ENCODE measurements around the gene UPP2.

Gene UPP2

GRCh38 chr2:158101384-158101926 lies at the start of gene UPP2:
UPP2 (plus strand) TSS chr2:158101876; CDS start chr2:158102064, 188 bp downstream.
- H3K4me3 ChIP-seq (ENCODE audit: low read depth in 1 of 2, low read length in 2 of 2) = no peak within 1 kb of the TSS
- no peaks in the 10 kb centered on the region for H3K36me3 ChIP-seq (ENCODE audit: control insufficient read depth in 1 of 2, insufficient read depth in 2 of 2, low read length in 2 of 2)
- no peaks in the 10 kb centered on the region for H3K4me1 ChIP-seq (ENCODE audit: control insufficient read depth in 1 of 2, insufficient read depth in 2 of 2, low read length in 2 of 2)
- H3K9me3 ChIP-seq (ENCODE audit: control insufficient read depth in 1 of 2, low read length in 2 of 2) = no peaks in the 10 kb centered on the region
- H3K27ac ChIP-seq (ENCODE audit: low read length) = no peak within 1 kb of the TSS
- no peaks in the 10 kb centered on the region for H3K27me3 ChIP-seq (ENCODE audit: low read depth, low read length)

GRCh38 chr2:158052761-158053160 lies 48.9 kb upstream of the UPP2 start:
- no peaks in the 10 kb centered on the region for H3K9me3 ChIP-seq (ENCODE audit: control insufficient read depth in 1 of 2, low read length in 2 of 2)
- H3K4me3 ChIP-seq (ENCODE audit: low read depth in 1 of 2, low read length in 2 of 2) = no peak overlapping the region
- H3K4me1 ChIP-seq (ENCODE audit: control insufficient read depth in 1 of 2, insufficient read depth in 2 of 2, low read length in 2 of 2) = no peaks in the 10 kb centered on the region
- no peaks in the 10 kb centered on the region for H3K36me3 ChIP-seq (ENCODE audit: control insufficient read depth in 1 of 2, insufficient read depth in 2 of 2, low read length in 2 of 2)
- no peaks in the 10 kb centered on the region for H3K27me3 ChIP-seq (ENCODE audit: low read depth, low read length)
- H3K27ac ChIP-seq (ENCODE audit: low read length) = no peak overlapping the region

DNA sequence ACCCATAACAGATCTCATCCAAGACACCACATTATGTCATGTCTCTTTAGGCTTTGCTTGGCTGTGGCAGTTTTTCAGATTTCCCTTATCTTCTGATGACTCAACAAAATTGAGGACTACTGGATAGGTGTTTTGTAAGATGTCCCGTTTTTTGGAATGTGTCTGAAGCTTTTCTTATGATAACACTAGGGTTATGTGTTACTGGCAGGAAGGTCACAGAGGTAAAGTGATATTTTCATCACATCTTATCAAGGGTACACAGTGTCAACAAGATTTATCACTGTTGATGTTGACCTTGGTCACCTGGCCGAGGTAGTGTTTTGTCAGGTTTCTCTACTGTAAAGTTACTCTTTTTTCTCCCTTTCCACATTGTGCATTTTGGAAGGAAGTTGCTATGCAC lies 44.8 kb upstream of the UPP2 start:
- no peak overlapping the region for H3K4me3 ChIP-seq (ENCODE audit: low read depth in 1 of 2, low read length in 2 of 2)
- H3K9me3 ChIP-seq (ENCODE audit: control insufficient read depth in 1 of 2, low read length in 2 of 2) = no peaks in the 10 kb centered on the region
- no peak overlapping the region for H3K27ac ChIP-seq (ENCODE audit: low read length)
- H3K36me3 ChIP-seq (ENCODE audit: control insufficient read depth in 1 of 2, insufficient read depth in 2 of 2, low read length in 2 of 2) = no peaks in the 10 kb centered on the region
- no peaks in the 10 kb centered on the region for H3K4me1 ChIP-seq (ENCODE audit: control insufficient read depth in 1 of 2, insufficient read depth in 2 of 2, low read length in 2 of 2)
- no peaks in the 10 kb centered on the region for H3K27me3 ChIP-seq (ENCODE audit: low read depth, low read length)

GRCh38 chr2:158060160-158060834 lies 41.4 kb upstream of the UPP2 start:
- no peak overlapping the region for H3K4me3 ChIP-seq (ENCODE audit: low read depth in 1 of 2, low read length in 2 of 2)
- H3K27me3 ChIP-seq (ENCODE audit: low read depth, low read length) = no peaks in the 10 kb centered on the region
- no peaks in the 10 kb centered on the region for H3K9me3 ChIP-seq (ENCODE audit: control insufficient read depth in 1 of 2, low read length in 2 of 2)
- H3K27ac ChIP-seq (ENCODE audit: low read length) = no peak overlapping the region
- no peaks in the 10 kb centered on the region for H3K36me3 ChIP-seq (ENCODE audit: control insufficient read depth in 1 of 2, insufficient read depth in 2 of 2, low read length in 2 of 2)
- no peaks in the 10 kb centered on the region for H3K4me1 ChIP-seq (ENCODE audit: control insufficient read depth in 1 of 2, insufficient read depth in 2 of 2, low read length in 2 of 2)

GRCh38 chr2:158060835-158061435 lies 40.7 kb upstream of the UPP2 start:
- Histone ChIP-seq H3K36me3 (ENCODE audit: control insufficient read depth in 1 of 2, insufficient read depth in 2 of 2, low read length in 2 of 2) (no peaks in the 10 kb centered on the region), H3K27me3 (ENCODE audit: low read depth, low read length) (no peaks in the 10 kb centered on the region), H3K27ac (ENCODE audit: low read length) (no peak overlapping the region), H3K4me3 (ENCODE audit: low read depth in 1 of 2, low read length in 2 of 2) (no peak overlapping the region), H3K4me1 (ENCODE audit: control insufficient read depth in 1 of 2, insufficient read depth in 2 of 2, low read length in 2 of 2) (no peaks in the 10 kb centered on the region), H3K9me3 (ENCODE audit: control insufficient read depth in 1 of 2, low read length in 2 of 2) (no peaks in the 10 kb centered on the region)

DNA sequence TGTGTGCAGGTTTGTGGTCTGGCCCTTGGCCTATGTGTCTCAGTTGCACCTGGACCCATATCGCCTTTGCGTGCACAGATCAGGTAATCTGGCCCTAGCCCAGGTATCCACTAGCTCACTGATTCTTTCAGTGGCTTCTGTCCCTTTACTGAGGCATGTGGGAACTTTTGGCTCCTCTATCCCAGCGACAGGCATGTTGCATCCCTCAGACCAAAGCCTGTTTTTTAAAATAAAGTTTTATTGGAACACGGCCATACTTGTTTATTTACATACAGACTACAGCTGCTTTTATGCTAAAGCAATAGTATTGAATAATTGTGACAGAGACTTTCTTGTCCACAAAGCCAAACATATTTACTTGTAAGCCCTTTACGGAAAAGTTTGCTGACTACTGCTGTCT lies 39.9 kb upstream of the UPP2 start:
- Histone ChIP-seq H3K9me3 (ENCODE audit: control insufficient read depth in 1 of 2, low read length in 2 of 2) (no peaks in the 10 kb centered on the region), H3K4me1 (ENCODE audit: control insufficient read depth in 1 of 2, insufficient read depth in 2 of 2, low read length in 2 of 2) (no peaks in the 10 kb centered on the region), H3K36me3 (ENCODE audit: control insufficient read depth in 1 of 2, insufficient read depth in 2 of 2, low read length in 2 of 2) (no peaks in the 10 kb centered on the region), H3K4me3 (ENCODE audit: low read depth in 1 of 2, low read length in 2 of 2) (no peak overlapping the region), H3K27ac (ENCODE audit: low read length) (no peak overlapping the region), H3K27me3 (ENCODE audit: low read depth, low read length) (no peaks in the 10 kb centered on the region)

DNA sequence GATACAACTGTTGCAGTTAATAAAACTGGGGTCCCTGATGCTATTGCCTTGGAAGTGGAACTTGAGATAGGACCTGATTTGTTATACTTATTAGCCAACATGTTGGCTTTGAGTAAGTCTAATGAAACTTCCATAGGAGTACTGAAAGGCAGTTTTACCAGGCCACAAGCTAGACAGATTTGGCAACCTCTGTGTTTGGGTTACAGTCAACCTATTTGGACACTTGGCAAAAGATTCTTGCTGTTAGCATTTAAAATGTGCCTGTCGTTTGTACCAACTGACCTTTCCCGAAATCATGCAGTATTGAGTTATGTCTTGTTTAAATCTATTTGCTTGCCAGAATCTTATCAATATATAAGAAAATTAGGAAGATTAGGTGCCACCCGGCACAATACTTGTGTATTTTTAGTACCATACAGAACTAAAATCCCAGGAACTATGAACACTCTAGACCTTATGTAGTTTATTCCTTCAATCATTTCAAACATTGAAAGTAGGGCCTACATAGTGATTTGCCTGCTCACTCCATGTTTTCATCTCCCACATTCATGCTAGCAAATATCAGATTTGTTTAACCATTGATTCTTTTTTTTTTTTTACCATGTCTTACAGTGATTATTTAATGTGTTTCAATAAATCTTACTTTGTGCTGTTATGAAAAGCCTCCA lies 35.5 kb upstream of the UPP2 start:
- Histone ChIP-seq H3K4me3 (ENCODE audit: low read depth in 1 of 2, low read length in 2 of 2) (no peak overlapping the region), H3K27ac (ENCODE audit: low read length) (no peak overlapping the region), H3K4me1 (ENCODE audit: control insufficient read depth in 1 of 2, insufficient read depth in 2 of 2, low read length in 2 of 2) (no peaks in the 10 kb centered on the region), H3K9me3 (ENCODE audit: control insufficient read depth in 1 of 2, low read length in 2 of 2) (no peaks in the 10 kb centered on the region), H3K27me3 (ENCODE audit: low read depth, low read length) (no peaks in the 10 kb centered on the region), H3K36me3 (ENCODE audit: control insufficient read depth in 1 of 2, insufficient read depth in 2 of 2, low read length in 2 of 2) (no peaks in the 10 kb centered on the region)

GRCh38 chr2:158071018-158071417 lies 30.7 kb upstream of the UPP2 start:
- H3K4me1 ChIP-seq (ENCODE audit: control insufficient read depth in 1 of 2, insufficient read depth in 2 of 2, low read length in 2 of 2) = no peaks in the 10 kb centered on the region
- H3K27ac ChIP-seq (ENCODE audit: low read length) = no peak overlapping the region
- no peak overlapping the region for H3K4me3 ChIP-seq (ENCODE audit: low read depth in 1 of 2, low read length in 2 of 2)
- H3K9me3 ChIP-seq (ENCODE audit: control insufficient read depth in 1 of 2, low read length in 2 of 2) = no peaks in the 10 kb centered on the region
- H3K27me3 ChIP-seq (ENCODE audit: low read depth, low read length) = no peaks in the 10 kb centered on the region
- H3K36me3 ChIP-seq (ENCODE audit: control insufficient read depth in 1 of 2, insufficient read depth in 2 of 2, low read length in 2 of 2) = no peaks in the 10 kb centered on the region

DNA sequence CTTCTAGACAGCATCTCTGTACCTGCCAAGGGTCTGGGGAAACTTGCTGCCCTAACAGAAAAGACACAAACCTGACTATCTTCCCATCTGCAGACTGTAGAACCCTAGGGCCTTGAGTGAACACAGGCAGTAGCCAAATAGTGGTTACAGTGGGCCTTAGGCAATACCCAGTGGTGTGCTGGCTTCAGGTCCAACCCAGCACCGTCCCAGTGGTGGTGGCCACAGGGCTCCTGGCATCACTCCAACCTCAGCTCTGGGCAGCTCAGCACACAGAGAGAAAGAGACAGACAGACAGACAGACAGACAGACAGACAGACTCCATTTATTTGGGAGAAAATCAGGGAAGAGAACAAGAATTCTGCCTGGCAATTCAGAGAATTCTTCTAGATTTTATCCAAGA lies 29.3 kb upstream of the UPP2 start:
- H3K27ac ChIP-seq (ENCODE audit: low read length) = no peak overlapping the region
- H3K36me3 ChIP-seq (ENCODE audit: control insufficient read depth in 1 of 2, insufficient read depth in 2 of 2, low read length in 2 of 2) = no peaks in the 10 kb centered on the region
- no peaks in the 10 kb centered on the region for H3K27me3 ChIP-seq (ENCODE audit: low read depth, low read length)
- H3K4me3 ChIP-seq (ENCODE audit: low read depth in 1 of 2, low read length in 2 of 2) = no peak overlapping the region
- peaks cover 0 to 4% of the 10 kb centered on the region in 2 donors for H3K9me3 ChIP-seq (ENCODE audit: control insufficient read depth in 1 of 2, low read length in 2 of 2)
- no peaks in the 10 kb centered on the region for H3K4me1 ChIP-seq (ENCODE audit: control insufficient read depth in 1 of 2, insufficient read depth in 2 of 2, low read length in 2 of 2)

GRCh38 chr2:158079672-158080071 lies 22.0 kb upstream of the UPP2 start:
- Histone ChIP-seq H3K4me1 (ENCODE audit: control insufficient read depth in 1 of 2, insufficient read depth in 2 of 2, low read length in 2 of 2) (no peaks in the 10 kb centered on the region), H3K36me3 (ENCODE audit: control insufficient read depth in 1 of 2, insufficient read depth in 2 of 2, low read length in 2 of 2) (no peaks in the 10 kb centered on the region), H3K4me3 (ENCODE audit: low read depth in 1 of 2, low read length in 2 of 2) (no peak overlapping the region), H3K9me3 (ENCODE audit: control insufficient read depth in 1 of 2, low read length in 2 of 2) (peaks cover 0 to 9% of the 10 kb centered on the region in 2 donors), H3K27ac (ENCODE audit: low read length) (no peak overlapping the region), H3K27me3 (ENCODE audit: low read depth, low read length) (no peaks in the 10 kb centered on the region)

- Histone ChIP-seq H3K4me1 (ENCODE audit: control insufficient read depth in 1 of 2, insufficient read depth in 2 of 2, low read length in 2 of 2) (no peaks in the 10 kb centered on the region), H3K9me3 (ENCODE audit: control insufficient read depth in 1 of 2, low read length in 2 of 2) (peaks cover 4 to 11% of the 10 kb centered on the region in 2 donors), H3K36me3 (ENCODE audit: control insufficient read depth in 1 of 2, insufficient read depth in 2 of 2, low read length in 2 of 2) (no peaks in the 10 kb centered on the region), H3K27me3 (ENCODE audit: low read depth, low read length) (no peaks in the 10 kb centered on the region), H3K27ac (ENCODE audit: low read length) (no peak overlapping the region), H3K4me3 (ENCODE audit: low read depth in 1 of 2, low read length in 2 of 2) (no peak overlapping the region)
Observed at GRCh38 chr2:158088093-158088492, 13.6 kb upstream of the UPP2 start.

Measured in muscle layer of duodenum (tissue), 2 donors.